GM18526 (cell line): ENCODE data around the gene HNRNPUL2.

Source experiments
- POLR2A ChIP-seq: IDR thresholded peaks from 3 replicates; pipeline ENCODE4 v1.6.1; 2011; ENCODE audit not compliant: insufficient read length; ENCODE audit errors: extremely low read depth

HNRNPUL2 gene

GRCh38 chr11:62727165-62727871 lies at the start of gene HNRNPUL2:
Gene HNRNPUL2 (minus strand): TSS chr11:62727457. CDS start chr11:62727156, 301 bp downstream.
- peak; percentile 95 for TF ChIP-seq POLR2A

- no peak for TF ChIP-seq POLR2A
These were observed 48.4 kb upstream of the HNRNPUL2 start for GRCh38 chr11:62775646-62776045.

GRCh38 chr11:62774407-62774806 lies 47.1 kb upstream of the HNRNPUL2 start:
- no peak for TF ChIP-seq POLR2A

- peak; percentile 57 for TF ChIP-seq POLR2A
These were observed 44.1 kb upstream of the HNRNPUL2 start, which contains the start of gene TAF6L for GRCh38 chr11:62771144-62772021. Gene TAF6L (plus strand): TSS chr11:62771396. CDS start chr11:62775784, 4,388 bp downstream.

- no peak for TF ChIP-seq POLR2A
These were observed 43.5 kb upstream of the HNRNPUL2 start for GRCh38 chr11:62770778-62771143.

GRCh38 chr11:62757846-62758788 lies 30.9 kb upstream of the HNRNPUL2 start:
- TF ChIP-seq POLR2A: no peak

- TF ChIP-seq POLR2A: no peak
These were observed 27.9 kb upstream of the HNRNPUL2 start for GRCh38 chr11:62755086-62755615.

- TF ChIP-seq POLR2A: peak; percentile 65
These were observed 26.7 kb upstream of the HNRNPUL2 start, which contains the start of gene ZBTB3 for GRCh38 chr11:62753736-62754603. Gene ZBTB3 (minus strand): TSS chr11:62754160. CDS start chr11:62753664, 496 bp downstream.

GRCh38 chr11:62752994-62753735 lies 25.9 kb upstream of the HNRNPUL2 start:
- no peak for TF ChIP-seq POLR2A

GRCh38 chr11:62752177-62752785 lies 25.0 kb upstream of the HNRNPUL2 start:
- TF ChIP-seq POLR2A: no peak

GRCh38 chr11:62747475-62748160 lies 20.4 kb upstream of the HNRNPUL2 start:
- no peak for TF ChIP-seq POLR2A

GRCh38 chr11:62737196-62737595 lies 9.9 kb upstream of the HNRNPUL2 start:
- TF ChIP-seq POLR2A: no peak
